HG03439 (cell line): ENCODE results near the gene ZNF43.
"Not testable (repeated sequence)": the region's sequence is repeated elsewhere in the genome, so short reads cannot be mapped to it uniquely, and the experiment has no call there.

Experiments
- ATAC-seq: cut with Tn5 transposase; IDR thresholded peaks from one replicate; pipeline ENCODE4 v1.9.1; 2021; ENCODE audit warnings: mild to moderate bottlenecking, moderate library complexity; ENCODE audit not compliant: unreplicated experiment

The ZNF43 gene

DNA sequence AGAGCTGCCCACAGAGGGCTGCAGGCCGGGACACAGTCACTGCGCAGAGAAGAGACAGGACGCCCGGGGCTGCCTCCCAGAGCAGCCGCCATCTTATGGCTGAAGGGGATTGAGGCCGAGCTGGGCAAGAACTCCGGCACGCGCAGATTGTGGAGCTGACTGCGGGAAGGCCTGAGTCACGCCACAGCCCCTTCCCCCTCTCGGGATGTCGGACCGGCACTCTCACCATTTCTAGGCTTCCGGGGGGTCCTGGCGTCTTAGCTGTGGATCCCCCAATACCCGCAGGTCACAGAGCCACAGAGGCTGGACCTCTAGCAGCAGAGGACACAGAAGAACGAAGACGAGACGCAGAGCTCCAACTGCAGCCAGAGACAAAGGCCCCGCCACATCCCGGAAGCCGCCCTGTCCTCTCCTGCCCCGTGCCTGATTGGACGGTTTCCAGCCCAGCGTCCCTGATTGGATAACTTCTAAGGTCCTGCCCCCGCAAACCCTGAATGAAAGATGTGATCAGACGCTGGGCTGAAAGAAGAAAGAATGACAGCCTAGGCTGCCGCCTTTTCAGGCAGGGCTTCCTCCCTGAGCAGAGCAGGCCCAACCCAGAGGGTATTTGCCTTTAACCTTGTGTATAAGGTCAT is at the start of gene ZNF43:
Gene ZNF43, minus strand, starts transcription at position 373 of the 635 bp plus-strand sequence. Its CDS starts 144 bp downstream, at position 229.
- peak; percentile 95 for ATAC-seq

DNA sequence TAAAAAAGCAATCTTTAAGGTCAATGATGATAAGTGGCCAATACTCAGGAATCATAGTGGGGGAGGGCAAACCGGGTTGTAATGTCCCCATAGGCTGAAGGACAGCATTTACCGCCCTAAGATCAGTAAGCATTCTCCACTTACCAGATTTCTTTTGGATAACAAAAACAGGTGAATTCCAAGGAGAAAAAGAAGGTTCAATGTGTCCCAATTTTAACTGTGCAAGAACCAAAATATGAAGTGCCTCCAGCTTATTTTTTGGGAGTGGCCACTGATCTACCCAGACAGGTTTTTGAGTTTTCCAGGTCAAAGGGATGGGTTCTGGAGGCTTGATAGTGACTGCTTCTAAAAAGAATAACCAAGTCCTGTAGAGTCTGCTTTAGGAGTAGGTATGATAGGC is 49.5 kb upstream of the ZNF43 start:
- not testable (repeated sequence) for ATAC-seq

DNA sequence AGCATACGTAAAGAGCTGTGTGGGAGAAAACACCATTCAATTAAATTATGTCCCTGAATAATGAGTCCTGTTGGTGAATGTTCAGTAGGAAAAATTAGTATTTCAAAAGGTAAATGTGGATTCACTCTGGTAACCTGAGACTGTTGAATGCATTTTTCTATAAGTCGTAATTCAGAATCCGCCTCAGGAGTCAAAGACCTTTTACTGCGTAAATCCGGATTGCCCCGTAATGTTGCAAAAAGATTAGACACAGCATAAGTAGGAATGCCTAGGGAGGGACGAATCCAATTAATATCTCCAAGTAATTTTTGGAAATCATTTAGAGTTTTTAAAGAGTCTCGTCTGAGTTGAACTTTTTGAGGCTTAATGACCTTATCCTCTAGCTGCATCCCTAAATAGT is 48.8 kb upstream of the ZNF43 start:
- ATAC-seq, result not testable (repeated sequence)

DNA sequence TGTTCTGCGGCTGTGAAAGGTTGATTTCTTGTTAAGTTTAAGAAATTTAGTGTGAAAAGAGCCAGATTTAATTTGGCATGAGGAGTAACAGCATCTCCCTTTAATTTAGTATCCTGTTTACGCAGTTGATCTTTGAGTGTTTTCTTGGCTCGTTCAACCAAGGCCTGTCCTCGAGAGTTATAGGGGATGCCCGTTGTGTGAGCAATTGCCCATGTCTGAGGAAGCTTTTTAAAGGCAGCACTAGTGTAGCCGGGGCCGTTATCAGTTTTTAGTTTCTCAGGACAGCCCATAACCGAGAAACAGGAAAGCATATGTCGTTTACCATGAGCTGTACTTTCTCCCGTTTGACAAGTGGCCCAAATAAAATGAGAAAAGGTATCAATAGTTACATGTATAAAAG is 47.5 kb upstream of the ZNF43 start:
- no peak for ATAC-seq

DNA sequence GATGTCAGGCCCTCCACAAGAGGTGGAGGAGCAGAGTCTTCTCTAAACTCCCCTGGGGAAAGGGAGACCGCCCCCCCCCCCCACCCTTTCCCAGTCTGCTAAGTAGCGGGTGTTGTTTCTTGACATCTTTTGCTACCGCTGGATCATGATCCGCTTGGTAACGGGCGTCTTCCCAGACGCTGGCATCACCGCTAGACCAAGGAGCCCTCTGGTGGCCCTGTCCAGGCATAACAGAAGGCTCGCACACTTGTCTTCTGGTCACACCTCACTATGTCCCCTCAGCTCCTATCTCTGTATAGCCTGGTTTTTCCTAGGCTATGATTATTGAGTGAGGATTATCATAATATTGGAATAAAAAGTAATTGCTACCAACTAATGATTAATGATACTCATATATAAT is 44.8 kb upstream of the ZNF43 start:
- ATAC-seq, result not testable (repeated sequence)

DNA sequence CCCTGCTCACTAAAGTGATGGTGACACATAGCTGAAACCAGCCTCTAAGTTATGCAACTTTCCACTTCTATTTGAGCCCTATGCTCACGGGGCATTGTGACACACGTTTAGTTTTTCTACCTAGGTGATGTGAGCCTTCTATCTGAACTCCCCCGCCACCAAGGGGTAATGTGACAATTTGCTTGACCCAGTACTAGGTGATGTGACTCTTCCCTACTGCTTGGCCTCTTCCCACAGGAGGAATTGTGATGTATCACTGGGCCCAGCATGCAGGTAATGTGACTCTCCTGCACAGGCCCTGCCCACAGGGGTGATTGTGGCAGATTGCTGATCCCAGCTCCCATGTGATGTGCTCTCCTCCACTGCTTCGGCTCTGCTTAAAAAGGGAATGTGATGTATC is 42.7 kb upstream of the ZNF43 start:
- no peak for ATAC-seq

DNA sequence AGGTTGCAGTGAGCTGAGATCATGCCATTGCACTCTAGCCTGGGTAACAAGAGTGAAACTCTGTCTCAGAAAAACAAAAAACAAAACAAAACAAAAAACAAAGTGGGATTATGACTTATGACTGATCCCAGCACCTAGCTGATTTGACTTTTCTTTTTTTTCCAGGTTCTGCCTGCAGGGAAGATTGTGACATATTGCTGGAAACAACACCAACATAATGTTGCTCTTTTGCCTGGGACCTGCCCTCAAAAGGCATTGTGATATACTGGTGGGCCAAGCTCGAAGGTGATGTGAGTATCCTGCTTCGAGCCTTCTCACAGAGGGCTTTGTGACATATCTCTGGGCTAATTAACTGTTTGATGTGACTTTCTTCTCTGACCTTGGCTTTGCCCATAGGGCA is 42.0 kb upstream of the ZNF43 start:
- ATAC-seq, result no peak

DNA sequence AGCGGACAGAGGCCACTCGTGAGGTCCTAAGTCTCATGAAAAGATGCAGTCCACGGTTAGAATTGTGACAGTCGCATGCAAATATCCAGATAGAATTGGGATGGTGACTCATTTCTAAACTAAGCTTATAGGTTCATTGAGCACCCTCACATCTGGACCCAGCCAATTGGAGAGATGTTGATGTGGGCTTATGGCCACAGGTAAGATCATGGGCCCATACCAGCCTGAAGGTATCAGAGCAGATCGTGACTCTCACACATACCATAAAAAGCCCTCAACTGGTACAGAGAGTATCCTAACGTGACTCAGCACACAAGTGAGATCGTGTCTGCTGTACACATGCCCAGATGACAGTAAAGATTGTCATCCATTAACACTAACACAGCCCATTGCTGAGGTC is 40.6 kb upstream of the ZNF43 start:
- ATAC-seq, result not testable (repeated sequence)

DNA sequence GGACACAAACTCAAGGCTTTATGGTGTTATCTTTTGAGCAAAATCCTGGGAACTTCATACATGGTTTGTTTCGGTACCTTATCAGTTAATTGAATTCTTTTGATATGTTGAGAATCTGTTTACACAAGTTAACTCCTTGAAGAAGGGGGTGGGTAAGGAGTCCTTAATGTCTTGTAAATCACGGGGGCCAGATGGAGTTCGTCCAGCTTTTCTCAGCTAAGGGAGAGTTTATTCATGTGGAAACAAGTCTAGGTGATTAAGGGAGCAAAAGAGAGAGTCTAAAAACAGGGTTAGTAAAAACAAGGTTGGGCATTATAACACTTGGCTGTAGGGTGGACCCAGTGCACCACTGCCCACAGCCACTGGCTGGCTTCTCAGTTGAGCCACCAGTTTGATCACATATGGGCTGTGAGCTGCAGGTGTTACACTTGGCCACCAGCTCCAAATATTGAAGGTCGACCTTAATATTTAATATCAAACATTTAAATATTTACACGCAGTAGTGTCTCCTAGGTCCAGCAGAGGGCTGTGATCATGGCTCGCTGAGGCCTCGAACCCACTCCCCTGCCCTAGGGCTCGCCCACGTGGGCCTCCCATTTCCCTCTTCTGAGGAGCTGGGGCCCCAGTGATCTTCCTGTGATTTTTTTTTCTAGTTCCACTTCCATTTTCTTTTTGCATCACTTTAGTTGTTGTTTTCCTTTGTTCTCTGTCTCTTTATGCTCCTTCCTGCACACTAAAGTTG is 21.0 kb upstream of the ZNF43 start:
- no peak for ATAC-seq

DNA sequence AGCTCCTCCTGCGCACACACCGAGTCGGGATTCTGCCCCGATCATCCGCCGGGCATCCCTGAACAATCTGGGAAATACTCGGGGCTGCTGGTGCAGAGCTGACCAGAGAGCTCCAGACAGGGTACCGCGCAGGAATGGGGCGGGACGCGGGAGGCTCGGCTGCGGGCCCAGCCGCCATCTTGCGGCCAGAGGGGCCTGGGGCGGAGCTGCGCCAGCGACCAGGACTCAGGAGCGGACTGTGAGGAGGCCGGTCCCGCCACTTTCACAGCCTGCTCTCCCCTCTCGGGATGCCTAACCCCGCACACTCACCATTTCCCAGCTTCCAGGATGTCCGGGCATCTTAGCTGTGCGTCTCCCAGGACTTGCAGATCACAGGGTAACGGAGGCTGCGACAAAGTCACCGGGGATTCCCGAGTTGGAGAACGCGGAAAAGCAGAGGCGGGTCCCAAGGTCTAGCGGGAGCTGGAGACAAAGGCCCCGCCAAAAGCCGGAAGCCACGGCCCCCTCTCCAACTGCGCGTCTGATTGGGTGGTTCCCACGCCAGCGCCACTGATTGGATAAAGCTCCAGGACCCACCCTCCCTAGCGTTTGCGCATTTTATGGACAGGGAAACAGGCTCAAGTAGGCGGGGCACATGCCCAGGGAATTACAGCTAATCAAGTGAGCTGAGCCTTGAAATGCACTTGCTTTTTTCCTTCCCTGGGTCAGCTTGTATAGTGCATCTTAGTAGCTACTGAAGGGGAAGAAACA is 15.8 kb upstream of the ZNF43 start:
- ATAC-seq, result peak; percentile 91

DNA sequence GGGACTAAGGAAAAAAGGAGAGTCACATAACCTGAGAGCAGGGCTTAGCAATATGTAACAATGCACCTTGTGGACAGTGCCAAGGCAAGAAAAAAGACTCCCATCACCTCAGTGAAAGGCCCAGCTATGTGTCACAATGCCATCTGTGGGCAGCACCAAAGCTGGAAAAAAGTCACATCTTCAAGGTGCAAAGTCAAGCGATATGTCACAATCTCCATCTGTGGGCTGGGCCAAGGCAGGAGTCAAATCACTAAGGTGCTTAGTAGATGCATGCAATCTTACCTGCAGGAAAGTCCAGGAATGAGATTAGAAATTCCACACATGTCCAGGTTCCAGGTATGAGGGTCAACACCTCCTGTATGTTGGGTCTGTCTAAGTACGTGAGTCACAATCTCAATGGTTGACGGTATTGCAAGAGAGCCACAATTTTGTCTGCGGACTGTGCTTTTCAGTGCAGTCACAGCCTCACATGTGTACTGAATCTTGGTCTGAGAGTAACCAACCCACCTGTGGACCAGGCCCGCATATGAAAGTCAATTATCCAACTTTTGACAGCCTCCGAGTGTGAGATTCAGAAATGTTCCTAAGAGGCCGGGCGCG is 14.8 kb upstream of the ZNF43 start:
- no peak for ATAC-seq

DNA sequence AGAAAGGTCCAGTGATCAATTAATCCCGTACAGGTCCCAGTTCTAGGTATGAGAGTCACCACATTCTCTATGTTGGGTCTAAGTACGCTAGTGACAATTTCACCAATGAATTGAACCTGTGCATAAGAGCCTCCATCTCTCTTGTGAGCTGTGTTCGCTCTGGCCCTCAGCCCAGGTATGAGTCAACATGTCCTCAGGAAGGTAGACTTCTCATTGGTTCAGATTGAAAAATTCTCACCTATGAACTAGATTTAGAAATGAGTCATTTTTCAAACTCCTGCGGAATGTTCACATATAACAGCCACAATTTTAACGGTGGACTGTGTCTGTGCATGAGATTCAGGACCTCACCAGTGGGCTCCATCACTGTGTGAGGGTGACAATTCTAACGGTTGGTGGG is 12.7 kb upstream of the ZNF43 start:
- no peak for ATAC-seq

DNA sequence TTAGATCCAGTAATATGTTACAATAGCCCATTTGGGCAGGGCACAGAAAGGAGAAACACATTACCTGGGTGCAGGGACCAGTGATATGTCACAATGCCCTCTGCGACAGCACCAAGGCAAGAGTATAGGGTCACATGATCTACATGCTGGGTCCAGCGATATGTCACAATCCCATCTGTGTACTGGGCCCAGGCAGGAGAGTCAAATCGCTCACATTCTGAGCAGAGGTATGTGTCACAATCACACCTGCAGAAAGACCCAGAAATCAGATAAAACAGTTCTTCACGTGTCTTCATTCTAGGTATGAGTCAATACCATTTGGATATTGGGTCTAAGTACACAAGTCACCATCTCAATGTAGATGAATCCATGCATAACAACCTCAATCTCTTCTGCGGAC is 7.1 kb upstream of the ZNF43 start:
- no peak for ATAC-seq

DNA sequence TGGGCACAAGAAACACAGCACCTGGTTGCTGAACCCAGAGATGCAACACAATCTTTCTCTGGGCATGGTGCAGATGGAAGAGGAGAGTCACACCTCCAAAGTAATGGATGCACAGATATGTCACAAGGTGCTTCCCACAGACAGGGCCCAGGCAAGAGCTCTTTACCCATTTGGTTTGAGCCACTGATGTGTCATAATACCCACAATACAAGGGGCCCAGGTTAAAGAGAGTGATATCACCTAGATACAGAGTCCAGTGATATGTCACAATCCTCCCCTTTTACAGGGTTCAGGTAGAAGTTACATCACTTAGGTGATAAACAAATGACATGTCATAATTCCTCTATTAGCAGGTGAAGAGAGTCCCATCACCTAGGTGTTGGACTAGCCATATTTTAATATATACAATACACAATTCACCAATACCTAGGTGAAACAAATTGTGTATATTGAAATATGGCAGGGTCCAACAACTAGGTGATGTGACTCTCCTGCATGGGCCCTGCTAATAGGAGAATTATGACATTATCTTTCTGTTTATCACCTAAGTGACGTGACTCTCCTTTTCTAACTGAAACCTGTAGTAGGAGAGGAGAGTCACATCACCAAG is 5.6 kb upstream of the ZNF43 start:
- no peak for ATAC-seq

DNA sequence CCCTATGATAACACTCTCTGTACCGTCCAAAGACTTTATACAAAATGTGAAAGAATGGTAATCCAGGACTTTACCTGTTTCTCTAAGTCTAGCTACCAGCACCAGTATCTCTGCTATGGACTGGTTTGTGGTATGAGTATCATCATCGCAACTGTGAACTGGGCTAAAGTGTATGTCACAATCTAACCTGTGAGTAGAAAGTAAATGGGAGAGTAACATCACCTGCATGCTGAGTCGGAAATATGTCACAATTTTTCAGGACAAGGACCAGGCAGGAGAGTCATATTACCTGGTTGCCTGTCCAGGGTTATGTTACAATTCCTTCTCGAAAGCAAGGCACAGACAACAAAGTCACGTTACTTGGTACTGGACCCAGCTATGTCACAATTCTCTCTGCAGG is 5.1 kb upstream of the ZNF43 start:
- ATAC-seq, result no peak

DNA sequence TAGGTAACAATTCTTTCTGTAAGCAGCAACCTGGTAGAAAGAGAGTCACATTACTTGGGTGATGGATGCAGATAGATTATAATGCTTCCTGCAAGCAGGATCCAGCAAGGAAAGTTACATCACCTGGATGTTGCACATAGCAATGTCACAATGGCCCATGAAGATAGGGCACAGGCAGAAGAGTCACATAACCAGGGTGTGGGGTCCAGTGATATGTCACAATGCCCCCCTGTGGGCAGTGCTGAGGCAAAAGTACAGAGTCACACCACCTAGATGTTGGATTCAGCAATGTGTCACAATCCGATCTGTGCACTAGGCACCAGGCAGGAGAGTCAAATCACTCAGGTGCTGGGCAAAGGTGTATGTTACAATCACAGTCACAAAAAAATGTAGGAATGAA is 4.0 kb upstream of the ZNF43 start:
- ATAC-seq, result no peak

DNA sequence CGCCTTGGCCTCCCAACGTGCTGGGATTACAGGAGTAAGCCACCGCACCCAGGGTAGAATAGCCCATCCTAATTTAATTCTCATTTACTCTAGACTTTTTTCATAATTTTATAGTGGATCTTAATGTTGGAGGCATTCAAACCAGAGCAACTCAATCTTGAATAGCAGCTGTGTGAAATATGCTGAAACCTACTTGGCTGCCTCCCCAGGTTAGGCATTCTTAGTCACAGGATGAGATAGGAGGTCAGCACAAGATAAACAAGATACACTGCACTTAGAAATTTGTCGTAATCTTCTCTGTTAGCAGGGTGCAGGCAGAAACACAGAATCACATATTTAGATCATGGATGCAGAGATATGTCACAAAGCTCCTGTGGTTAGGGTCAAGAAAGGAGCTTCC is 2.7 kb upstream of the ZNF43 start:
- ATAC-seq, result no peak

DNA sequence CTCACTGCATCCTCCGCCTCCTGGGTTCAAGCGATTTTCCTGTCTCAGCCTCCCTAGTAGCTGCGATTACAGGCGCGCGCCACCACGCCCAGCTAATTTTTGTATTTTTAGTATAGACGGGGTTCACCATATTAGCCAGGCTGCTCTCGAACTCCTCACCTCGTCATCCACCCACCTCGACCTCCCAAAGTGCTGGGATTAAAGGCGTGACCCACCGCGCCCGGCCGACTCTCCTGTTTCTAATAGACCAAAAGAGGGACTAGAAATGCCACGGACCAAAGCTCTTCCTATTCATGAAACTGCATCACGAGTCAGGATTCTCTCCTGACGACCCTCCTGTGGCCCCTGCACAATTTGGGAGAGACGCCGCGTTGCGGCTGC is 563 bp downstream of the ZNF43 start:
- no peak for ATAC-seq

DNA sequence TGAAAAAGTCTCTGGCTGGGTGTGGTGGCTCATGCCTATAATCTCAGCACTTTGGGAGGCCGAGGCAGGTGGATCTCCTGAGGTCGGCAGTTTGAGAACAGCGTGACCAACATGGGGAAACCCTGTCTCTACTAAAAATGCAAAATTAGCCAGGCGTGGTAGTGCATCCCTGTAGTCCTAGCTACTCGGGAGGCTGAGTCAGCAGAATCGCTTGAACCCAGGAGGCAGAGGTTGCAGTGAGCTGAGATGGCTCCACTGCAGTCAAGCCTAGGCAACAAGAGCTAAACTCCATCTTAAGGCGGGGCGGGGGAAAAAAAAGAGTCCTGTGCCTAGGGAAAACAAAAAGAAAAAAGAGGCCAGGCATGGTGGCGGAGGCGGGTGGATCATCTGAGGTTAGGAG is 2.2 kb downstream of the ZNF43 start:
- no peak for ATAC-seq

DNA sequence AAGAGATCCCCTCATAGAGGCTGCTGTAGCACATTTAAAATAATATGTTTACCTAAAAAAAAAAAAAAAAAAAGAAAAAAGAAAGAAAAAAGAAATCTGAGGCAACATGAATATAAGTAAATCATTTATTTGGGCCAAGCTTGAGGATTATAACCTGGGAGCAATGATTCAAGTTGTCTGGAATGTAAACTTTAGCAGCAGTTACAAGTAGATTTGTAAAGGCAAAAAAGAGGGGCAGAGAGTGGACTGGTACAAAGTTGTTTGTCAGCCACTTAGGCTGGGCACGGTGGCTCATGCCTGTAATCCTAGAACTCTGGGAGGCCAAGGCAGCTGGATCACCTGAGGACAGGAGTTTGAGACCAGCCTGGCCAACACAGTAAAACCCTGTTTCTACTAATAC is 11.3 kb downstream of the ZNF43 start:
- no peak for ATAC-seq

DNA sequence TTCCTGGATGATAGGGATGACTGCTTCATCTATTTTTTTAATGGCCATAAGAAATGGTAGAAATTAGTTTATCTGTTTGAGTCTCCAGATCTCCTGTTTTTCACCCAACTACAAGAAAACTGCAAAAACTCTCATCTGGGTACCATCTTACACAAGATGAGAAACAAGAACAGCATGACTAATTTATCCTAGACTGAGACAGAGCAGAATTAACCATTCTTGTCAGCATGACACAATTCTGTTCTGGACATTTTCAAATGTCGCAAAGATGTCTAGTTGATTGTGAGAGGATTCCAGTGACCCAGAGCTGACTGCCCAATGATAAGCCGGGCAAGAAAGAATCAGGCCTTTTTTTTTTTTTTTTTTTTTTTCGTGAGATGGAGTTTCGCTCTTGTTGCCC is 12.8 kb downstream of the ZNF43 start:
- no peak for ATAC-seq
